Neural progenitor cell (in vitro differentiated cells): ENCODE data around the gene PRKD3.

Experiments used
- EZH2 ChIP-seq: fragments of 200-600 bp; sonication (generic); IDR thresholded peaks from 2 replicates; pipeline ENCODE4 v1.6.1; 2017; ENCODE audit warnings: antibody characterized with exemption, mild to moderate bottlenecking, moderate library complexity
- TF ChIP-seq, protein P1 (sequence below): fragments of 200-600 bp; sonication (generic); IDR thresholded peaks from 2 replicates; pipeline ENCODE4 v1.5.1; 2017; ENCODE audit warnings: antibody characterized with exemption, mild to moderate bottlenecking

DNA sequence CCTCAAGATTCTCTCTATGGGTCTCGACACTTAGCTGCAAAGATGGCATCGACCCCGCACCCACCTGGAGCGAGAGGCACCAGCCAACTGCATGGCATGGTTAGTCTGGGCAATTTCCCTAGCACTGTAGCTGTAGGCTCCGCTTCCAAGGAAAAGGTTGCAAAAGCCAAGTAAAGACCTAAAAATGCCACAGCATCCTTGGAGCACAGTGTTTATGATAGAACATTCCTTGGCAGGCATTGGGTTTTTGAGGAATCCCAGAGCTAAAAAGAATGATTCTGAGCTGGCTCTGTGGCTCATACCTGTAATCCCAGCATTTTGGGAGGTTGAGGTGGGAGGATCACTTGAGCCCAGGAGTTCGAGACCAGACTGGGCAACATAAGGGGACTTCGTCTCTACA, 42.7 kb upstream of the PRKD3 start:
- TF ChIP-seq, protein P1, sequence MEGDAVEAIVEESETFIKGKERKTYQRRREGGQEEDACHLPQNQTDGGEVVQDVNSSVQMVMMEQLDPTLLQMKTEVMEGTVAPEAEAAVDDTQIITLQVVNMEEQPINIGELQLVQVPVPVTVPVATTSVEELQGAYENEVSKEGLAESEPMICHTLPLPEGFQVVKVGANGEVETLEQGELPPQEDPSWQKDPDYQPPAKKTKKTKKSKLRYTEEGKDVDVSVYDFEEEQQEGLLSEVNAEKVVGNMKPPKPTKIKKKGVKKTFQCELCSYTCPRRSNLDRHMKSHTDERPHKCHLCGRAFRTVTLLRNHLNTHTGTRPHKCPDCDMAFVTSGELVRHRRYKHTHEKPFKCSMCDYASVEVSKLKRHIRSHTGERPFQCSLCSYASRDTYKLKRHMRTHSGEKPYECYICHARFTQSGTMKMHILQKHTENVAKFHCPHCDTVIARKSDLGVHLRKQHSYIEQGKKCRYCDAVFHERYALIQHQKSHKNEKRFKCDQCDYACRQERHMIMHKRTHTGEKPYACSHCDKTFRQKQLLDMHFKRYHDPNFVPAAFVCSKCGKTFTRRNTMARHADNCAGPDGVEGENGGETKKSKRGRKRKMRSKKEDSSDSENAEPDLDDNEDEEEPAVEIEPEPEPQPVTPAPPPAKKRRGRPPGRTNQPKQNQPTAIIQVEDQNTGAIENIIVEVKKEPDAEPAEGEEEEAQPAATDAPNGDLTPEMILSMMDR: no peak
- no peak for TF ChIP-seq EZH2
